Ovary (tissue), 9 donors: ENCODE data around the gene SRPK3. TPM values are rescaled to one million over a fixed set of nuclear protein-coding genes. Genes with fewer than 3 reads are reported as not detected.
"Not testable (repeated sequence)": the region's sequence is repeated elsewhere in the genome, so short reads cannot be mapped to it uniquely, and the experiment has no call there.

ENCODE experiments used
- DNase-seq, 5 donors: peaks; one replicate each; pipeline ENCODE4 v3.0.0-alpha.2; 2019 to 2020
- H3K27ac ChIP-seq, 2 donors: fragments of 200-600 bp; one replicate each; pipeline versions ENCODE4 v1.5.1 to v1.8.0; 2019 to 2022
- H3K27me3 ChIP-seq: fragments of 200-600 bp; one replicate; pipeline ENCODE4 v1.8.0; 2022
- H3K36me3 ChIP-seq: fragments of 200-600 bp; sonication (generic); one replicate; pipeline ENCODE4 v1.5.1; 2019
- H3K4me1 ChIP-seq: one replicate; pipeline ENCODE4 v1.8.1; 2013; ENCODE audit warnings: mild to moderate bottlenecking, moderate library complexity; ENCODE audit not compliant: insufficient read depth
- H3K4me3 ChIP-seq: fragments of 200-600 bp; sonication (generic); one replicate; pipeline ENCODE4 v1.5.1; 2017
- H3K9me3 ChIP-seq, 2 donors: fragments of 200-600 bp in 1 of 2; sonication (generic) in 1 of 2; one replicate each; pipeline versions ENCODE4 v1.5.1 to v1.8.1; 2013 to 2019; ENCODE audit warnings: mild to moderate bottlenecking in 1 of 2, moderate library complexity in 1 of 2
- CTCF ChIP-seq, 3 donors: fragments of 450-650 bp in 2 of 3; fragments of 200-600 bp in 1 of 3; IDR thresholded peaks; one replicate each; pipeline versions ENCODE4 v1.5.1 to v1.8.0; 2016 to 2022; ENCODE audit warnings: antibody characterized with exemption in 3 of 3, mild to moderate bottlenecking in 1 of 3
- EP300 ChIP-seq: sonication (generic); formaldehyde crosslinking; IDR thresholded peaks from one replicate; pipeline ENCODE4 v1.6.1; 2017; ENCODE audit warnings: antibody characterized with exemption
- POLR2A ChIP-seq: fragments of 450-650 bp; IDR thresholded peaks from one replicate; pipeline ENCODE4 v1.6.1; 2017; ENCODE audit warnings: antibody characterized with exemption, mild to moderate bottlenecking, moderate library complexity
- WGBS, 3 donors: extraction: QIAGEN DNeasy Blood & Tissue Kit in 1 of 3; methylation state at CpG; one replicate each; pipeline versions ENCODE4 v1.1.5 to v1.1.7; 2013 to 2017; 5-methylcytosine and 5-hydroxymethylcytosine counted together
- intact Hi-C, 4 donors: fragments of 100-400 bp; cut with DNase I; formaldehyde crosslinking; loops; one replicate each; pipeline versions ENCODE4 v1.11.0 to v1.15.1; 2022 to 2023
- polyA plus RNA-seq, 2 donors: library from polyadenylated mRNA; stranded (reverse); fragments of 200-250 nt in 1 of 2; fragments of 350-450 nt in 1 of 2; fragmentation: Illumina TruSeq in 1 of 2; extraction: RNeasy Lipid Tissue Mini Kit (QIAGEN cat#74804) in 1 of 2; gene quantifications; one replicate each; pipeline ENCODE4 v1.2.3, GENCODE V29; 2013 to 2014
- total RNA-seq, 7 donors: library from RNA; depleted of rRNA in 2 of 7; stranded (reverse); fragments of >200 nt in 2 of 7; fragmentation: NEBNext Ultra II Directional in 3 of 7; extraction: Animal tissue kit (Norgen Biotek cat#: 25700) in 3 of 7; gene quantifications; one replicate each; pipeline versions ENCODE4 v1.1.0 to v1.2.4, GENCODE V29; 2016 to 2023
- donor health status: DM: no; HTN: no; CAD: no; lungs with moderate emphysema.
- donor health status: DM: no; HTN: no; CAD: no.
- donor health status: Bipolar disorder and iron deficiency.
- donor health status: DM: yes; HTN: yes; CAD: no.
- donor health status: DM: no; HTN: no; CAD: no.
- donor health status: DM: yes; HTN: yes; CAD: no.

Gene SRPK3
- total and polyA plus RNA-seq, 9 donors, result 0.25 to 2.1 (median 1.4) TPM

GRCh38 chrX:153746359-153746758, 34.5 kb upstream of the SRPK3 start:
- no peaks in the 10 kb centered on the region for H3K36me3 ChIP-seq
- no peaks in the 10 kb centered on the region for H3K27me3 ChIP-seq
- H3K4me1 ChIP-seq, result peaks cover 2% of the 10 kb centered on the region
- no peak for TF ChIP-seq EP300
- TF ChIP-seq POLR2A, result no peak
- no peak for TF ChIP-seq CTCF (IDR thresholded peaks at IDR 0.05)
- 68 to 84% (median 74%) methylated on average over 3 of the region's 3 CpGs for WGBS, 3 donors
- intact Hi-C loops, result no loop called here
- DNase-seq, result no peak
- H3K9me3 ChIP-seq, result no peaks in the 10 kb centered on the region
- no peak overlapping the region for H3K27ac ChIP-seq
- H3K4me3 ChIP-seq, result no peak overlapping the region

DNA sequence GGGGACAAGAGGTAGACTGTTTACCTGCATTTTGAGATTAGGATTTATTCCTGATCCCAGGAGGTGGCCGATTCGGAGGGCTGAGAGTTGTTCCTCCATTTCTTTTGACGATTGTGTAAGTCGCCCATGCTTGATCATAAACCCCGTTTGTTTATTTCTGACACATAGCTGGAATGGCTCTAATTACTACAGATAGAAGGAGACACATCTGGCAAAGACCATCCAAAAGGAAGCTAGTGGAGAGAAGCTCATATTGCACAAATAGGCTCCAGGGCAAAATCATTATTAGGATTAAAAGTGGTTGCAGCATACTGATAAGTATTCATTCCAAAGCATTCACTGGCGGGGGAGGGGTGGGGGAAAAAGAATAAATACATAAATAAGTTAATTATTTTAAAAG, 33.9 kb upstream of the SRPK3 start:
- DNase-seq, H3K27ac ChIP-seq, intact Hi-C loops, H3K27me3 ChIP-seq, H3K4me1 ChIP-seq, H3K9me3 ChIP-seq, H3K36me3 ChIP-seq, H3K4me3 ChIP-seq: not testable (repeated sequence)
- 58 to 72% (median 65%) methylated on average over 6 of the region's 6 CpGs for WGBS, 3 donors

DNA sequence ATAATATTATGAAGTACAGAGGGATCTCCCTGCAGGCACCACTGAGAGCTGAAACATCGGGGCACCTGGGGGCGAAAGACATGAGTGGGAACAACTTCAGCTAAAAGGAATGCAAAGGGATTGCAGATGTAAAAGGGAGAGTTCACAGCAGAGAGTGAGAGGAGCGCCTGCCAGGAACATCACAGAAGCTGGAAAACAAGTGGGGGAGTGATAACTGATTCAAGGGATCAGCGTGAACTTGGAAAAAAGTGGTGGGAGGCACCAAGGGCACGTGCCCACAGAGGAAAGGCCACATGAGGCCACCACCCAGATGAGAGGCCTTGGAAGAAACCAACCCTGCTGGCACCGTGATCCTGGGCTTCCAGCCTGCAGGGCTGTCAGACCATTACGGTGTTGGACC, 31.8 kb upstream of the SRPK3 start:
- whole genome bisulfite sequencing, 3 donors, result 53 to 63% (median 53%) methylated on average over 7 of the region's 7 CpGs

GRCh38 chrX:153750127-153750774, 30.6 kb upstream of the SRPK3 start:
- intact Hi-C loops, result no loop called here
- no peak overlapping the region for H3K27ac ChIP-seq
- H3K27me3 ChIP-seq, result no peaks in the 10 kb centered on the region
- no peaks in the 10 kb centered on the region for H3K36me3 ChIP-seq
- no peaks in the 10 kb centered on the region for H3K4me1 ChIP-seq
- H3K9me3 ChIP-seq, result no peaks in the 10 kb centered on the region
- no peak for DNase-seq
- no peak overlapping the region for H3K4me3 ChIP-seq
- TF ChIP-seq EP300 (no peak), CTCF (IDR thresholded peaks at IDR 0.05) (no peak), POLR2A (no peak)
- WGBS, 3 donors, result 69 to 73% (median 72%) methylated on average over 12 of the region's 12 CpGs

More for the DNA sequence above, 31.8 kb upstream of the SRPK3 start:
- DNase-seq, result peak in 1 of 5 donors; percentile 41
- H3K27me3 ChIP-seq, intact Hi-C loops, H3K9me3 ChIP-seq, H3K36me3 ChIP-seq, H3K4me1 ChIP-seq, H3K4me3 ChIP-seq, H3K27ac ChIP-seq: not testable (repeated sequence)

DNA sequence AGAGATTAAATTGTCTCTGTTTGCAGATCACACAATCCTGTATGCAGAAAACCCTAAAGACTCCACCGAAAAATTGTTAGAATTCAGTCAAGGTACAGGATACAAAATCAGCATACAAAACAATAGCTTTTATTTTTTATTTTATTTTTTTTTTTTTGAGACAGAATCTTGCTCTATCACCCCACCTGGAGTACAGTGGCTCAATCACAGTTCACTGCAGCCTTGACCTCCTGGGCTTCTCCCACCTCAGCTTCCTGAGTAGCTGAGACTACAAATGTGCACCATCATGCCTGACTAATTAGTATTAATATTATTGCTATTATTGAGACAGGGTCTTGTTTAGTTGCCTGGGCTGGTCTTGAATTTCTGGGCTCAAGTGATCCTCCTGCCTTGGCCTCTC, 25.7 kb upstream of the SRPK3 start:
- Histone ChIP-seq H3K4me3 (no peak overlapping the region), H3K4me1 (no peaks in the 10 kb centered on the region), H3K9me3 (no peaks in the 10 kb centered on the region), H3K27ac (no peak overlapping the region), H3K27me3 (no peaks in the 10 kb centered on the region), H3K36me3 (no peaks in the 10 kb centered on the region)
- intact Hi-C loops, result no loop called here
- TF ChIP-seq POLR2A (no peak), CTCF (IDR thresholded peaks at IDR 0.05) (no peak), EP300 (no peak)
- DNase-seq, result no peak
- WGBS, 3 donors, result 73 to 85% (median 81%) methylated on average over 1 of the region's 1 CpG
